HG03521 (cell line): ENCODE data around the gene ZDHHC13.

Experiments
- ATAC-seq: cut with Tn5 transposase; IDR thresholded peaks from one replicate; pipeline ENCODE4 v1.9.1; 2021; ENCODE audit warnings: mild to moderate bottlenecking, moderate library complexity; ENCODE audit not compliant: unreplicated experiment

The ZDHHC13 gene, protein sequence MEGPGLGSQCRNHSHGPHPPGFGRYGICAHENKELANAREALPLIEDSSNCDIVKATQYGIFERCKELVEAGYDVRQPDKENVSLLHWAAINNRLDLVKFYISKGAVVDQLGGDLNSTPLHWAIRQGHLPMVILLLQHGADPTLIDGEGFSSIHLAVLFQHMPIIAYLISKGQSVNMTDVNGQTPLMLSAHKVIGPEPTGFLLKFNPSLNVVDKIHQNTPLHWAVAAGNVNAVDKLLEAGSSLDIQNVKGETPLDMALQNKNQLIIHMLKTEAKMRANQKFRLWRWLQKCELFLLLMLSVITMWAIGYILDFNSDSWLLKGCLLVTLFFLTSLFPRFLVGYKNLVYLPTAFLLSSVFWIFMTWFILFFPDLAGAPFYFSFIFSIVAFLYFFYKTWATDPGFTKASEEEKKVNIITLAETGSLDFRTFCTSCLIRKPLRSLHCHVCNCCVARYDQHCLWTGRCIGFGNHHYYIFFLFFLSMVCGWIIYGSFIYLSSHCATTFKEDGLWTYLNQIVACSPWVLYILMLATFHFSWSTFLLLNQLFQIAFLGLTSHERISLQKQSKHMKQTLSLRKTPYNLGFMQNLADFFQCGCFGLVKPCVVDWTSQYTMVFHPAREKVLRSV

DNA sequence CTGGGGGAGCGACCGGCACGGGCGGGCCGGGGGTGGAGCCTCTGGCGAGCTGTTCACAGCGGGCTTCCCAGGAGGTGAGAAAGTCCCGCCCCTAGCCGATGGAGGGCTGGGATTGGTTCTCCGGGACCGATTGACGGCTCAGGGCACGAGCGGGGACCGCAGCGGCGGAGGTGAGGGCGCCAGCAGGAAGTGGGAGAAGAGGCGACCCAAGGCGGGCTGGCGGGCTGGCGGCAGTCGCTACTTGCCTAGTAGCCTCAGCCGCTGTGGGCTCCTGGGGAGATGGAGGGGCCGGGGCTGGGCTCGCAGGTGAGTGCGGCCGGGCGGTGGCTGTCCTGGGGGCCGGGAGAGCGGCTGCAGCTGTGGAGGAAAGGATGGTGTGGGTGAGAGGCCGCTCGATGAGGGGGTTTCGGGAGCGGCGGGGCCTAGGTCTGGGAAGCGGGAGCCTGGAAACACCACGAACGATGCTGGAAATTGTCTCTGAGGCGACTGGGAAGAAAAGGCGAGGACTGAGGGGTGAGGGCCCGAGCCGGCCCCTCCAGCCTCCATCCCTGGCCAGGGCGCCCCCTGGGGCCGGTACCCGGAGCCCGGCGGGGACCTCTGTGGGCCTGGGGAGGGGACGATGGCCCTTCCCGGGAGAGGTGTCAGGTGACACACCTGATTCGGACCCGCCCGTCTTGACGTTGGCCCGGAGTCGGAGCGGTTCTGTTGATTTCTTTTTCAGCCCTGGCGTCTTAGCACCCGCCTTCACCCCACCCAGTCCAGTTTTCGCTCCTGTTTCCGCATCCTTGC lies at the start of gene ZDHHC13:
ZDHHC13 (plus strand) TSS at position 198 of the 789 bp plus-strand sequence; CDS start at position 280, 82 bp downstream.
- ATAC-seq = peak; percentile 99

- ATAC-seq = peak; percentile 91
Observed at GRCh38 chr11:19071255-19071654, 45.7 kb upstream of the ZDHHC13 start.

- no peak for ATAC-seq
Observed at GRCh38 chr11:19072464-19072863, 44.5 kb upstream of the ZDHHC13 start.

GRCh38 chr11:19073454-19074415 lies 43.2 kb upstream of the ZDHHC13 start:
- ATAC-seq = no peak

- no peak for ATAC-seq
Observed at GRCh38 chr11:19075636-19076035, 41.3 kb upstream of the ZDHHC13 start.

DNA sequence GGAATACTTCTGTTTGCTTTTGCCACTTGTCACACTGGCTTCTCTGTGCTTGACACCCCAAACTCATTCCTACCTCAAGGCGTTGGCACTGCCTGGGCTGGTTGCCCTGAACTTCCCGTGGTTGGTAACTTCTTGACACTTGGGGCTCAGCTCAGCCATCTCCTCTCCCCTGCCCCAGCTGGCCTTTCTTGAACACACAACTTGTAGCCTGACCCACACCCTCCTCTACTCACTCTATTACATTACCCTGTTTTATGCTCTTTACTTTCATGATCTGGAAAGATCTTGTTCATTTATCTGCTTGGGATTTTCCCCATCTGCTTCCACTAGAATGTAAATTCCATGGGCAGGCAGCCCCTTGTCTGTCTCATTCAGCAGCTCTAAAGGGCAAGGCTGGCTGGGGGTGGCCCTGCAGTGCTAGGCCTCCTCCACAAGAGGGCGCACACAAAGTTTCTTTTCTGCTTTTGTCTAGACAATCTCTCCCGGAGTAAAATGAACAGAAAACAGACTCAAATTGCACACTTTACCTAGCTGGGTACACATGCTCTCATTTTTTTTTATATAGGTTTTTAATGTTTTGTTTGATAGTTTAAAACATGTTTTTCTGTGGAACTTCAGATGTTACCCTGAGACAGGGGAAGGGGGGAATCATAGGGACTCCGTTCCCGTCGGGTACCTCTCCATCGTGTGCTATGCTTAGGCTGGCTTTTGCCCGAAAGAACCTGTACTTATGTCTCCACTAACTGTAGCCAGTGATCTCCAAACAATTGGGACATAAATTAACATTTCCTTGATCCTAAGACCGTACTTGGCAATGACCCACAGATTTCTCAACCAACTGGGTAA lies 40.0 kb upstream of the ZDHHC13 start:
- peak; percentile 57 for ATAC-seq

DNA sequence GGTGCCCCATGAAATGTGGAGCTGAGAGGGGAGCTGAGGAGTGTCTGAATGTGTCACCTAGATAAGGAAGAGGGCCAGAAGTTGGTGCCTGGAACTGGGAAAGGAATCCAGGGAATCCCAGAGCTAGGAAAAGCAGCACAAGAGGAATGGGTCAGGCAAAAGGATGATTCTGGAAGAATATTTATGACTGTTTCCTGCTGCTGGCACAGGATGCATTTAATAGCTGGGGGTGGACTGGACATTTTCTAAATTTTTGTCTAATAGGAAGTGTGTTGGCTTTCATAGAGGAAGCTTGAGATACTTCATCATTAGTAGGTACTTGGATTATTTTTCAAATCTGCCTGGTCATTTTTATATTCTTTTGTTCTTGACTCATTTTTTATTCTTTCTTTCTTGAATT lies 39.0 kb upstream of the ZDHHC13 start:
- no peak for ATAC-seq

DNA sequence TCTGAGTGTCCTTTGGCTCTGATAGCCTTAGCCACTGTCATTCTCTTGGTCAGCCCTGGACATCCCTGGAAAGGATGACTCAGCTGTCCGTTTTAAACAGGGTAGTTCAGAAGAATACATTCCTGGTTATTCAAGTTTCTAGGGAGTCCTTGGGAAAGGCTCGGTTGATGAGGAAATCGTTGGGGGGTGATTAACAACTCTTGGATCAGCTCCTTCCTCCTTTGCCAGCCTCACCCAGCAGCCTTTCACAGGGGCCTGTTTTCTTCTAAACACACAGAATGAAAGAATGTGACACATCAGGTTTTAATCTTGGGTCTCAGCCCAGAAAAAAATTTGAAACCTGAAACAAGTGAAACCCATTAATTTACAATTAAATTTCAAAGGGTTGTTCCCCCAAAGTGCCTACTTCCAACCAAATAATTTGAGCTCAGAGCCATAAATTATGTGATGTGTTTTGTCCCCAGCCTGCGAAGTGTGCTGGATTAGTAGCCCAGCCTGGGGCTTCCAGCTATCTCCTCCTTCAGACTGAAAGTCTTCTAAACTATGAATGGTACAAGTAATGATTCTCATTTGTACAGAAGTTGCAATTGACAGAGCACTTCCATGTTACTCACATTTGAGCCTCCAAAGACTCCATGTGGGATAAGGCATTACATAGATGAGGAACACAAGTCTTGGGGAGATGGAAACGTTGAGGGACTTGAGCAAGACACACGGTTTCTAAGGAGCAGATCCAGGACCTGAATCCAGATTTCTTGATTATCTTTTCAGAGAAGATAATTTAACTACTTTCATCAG lies 37.1 kb upstream of the ZDHHC13 start:
- ATAC-seq = no peak

DNA sequence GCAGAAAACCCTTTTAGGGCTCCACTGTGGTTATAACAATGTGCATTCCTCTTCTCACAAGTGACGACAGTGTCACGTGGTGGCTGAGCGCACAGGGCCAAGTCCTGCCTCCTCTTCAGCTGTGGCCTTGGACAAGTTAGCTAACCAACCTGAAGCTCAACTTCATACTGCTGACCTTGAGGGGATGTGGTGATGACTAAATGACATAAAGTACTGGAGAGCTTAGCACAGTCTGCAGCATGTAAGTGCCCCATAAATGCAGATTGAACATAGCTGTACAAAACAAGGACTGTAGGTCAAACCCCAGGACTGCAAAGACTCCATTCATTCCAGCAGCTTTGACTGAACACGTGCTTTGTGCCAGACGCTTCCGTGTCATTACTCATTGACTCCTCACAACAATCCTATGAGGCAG lies 36.4 kb upstream of the ZDHHC13 start:
- no peak for ATAC-seq

GRCh38 chr11:19083166-19083565 lies 33.8 kb upstream of the ZDHHC13 start:
- ATAC-seq = no peak

DNA sequence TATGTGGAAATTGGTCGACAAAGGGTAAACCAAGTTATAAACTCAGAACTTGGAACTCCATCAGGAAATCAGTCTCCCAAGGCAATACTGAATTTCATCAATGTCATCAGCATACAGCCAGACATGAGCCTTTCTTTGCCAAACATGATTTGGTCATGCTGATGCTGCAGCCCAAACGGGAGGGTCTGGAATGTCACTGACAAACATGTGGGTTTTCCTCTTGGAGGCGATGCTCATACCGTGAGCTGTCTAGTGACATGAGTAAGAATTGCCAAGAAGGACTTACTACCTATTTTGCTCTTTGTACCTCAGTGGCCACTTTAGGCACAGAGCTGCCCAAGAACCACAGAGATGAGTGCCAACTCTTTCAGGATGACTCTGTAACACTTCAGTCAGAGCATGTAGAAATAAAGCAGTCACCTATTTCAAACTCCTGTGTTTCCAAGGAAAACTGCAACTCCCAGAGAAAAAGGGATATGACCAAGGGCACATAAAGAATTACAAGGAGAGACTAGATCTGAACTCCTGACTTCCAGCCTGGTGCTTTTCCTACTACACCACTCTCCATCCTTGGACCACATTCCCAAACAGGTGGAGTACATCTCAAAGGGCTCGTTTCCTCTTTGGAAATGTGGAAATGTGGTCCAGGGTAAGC lies 32.2 kb upstream of the ZDHHC13 start:
- no peak for ATAC-seq

DNA sequence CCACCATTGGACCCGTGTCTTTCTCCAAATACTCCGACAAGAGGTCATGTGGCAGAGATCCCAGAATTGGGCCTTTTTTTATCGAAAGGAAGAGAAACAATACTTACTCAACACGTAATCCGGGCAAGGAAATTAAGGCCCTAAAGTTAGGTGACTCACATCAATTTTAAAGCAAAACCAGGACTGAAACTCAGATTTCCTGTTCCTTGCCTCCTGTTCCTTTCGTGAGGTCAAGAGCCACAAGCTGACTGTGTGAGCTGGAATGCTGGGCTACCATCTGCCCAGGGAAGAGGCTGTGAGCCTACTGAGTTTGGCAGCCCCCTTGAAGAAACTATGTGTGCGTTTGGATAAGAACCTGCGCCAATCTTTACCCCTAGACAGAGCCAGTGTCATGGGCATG lies 29.3 kb upstream of the ZDHHC13 start:
- ATAC-seq = no peak

GRCh38 chr11:19088791-19089190 lies 28.2 kb upstream of the ZDHHC13 start:
- no peak for ATAC-seq

GRCh38 chr11:19089421-19089820 lies 27.5 kb upstream of the ZDHHC13 start:
- ATAC-seq = no peak

DNA sequence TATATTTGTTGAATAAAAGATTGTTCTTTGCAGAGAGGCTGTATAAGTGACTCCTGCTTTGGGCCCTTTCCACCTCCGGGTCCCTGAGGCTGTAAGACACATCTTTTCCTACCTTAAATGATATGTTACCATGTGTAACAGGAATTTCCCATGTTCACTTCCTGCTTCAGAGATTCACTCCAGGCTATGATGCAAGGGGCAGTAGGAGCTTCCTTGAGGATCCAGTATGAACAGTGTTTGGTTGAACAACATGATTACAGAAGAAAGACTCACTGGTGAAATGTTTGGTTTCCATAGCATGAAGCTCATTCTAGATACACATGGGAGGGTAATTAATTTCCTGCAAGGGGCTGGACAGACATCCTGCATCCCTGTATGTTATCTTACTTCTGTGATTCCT lies 25.6 kb upstream of the ZDHHC13 start:
- ATAC-seq = no peak

GRCh38 chr11:19092342-19092741 lies 24.6 kb upstream of the ZDHHC13 start:
- ATAC-seq = no peak

DNA sequence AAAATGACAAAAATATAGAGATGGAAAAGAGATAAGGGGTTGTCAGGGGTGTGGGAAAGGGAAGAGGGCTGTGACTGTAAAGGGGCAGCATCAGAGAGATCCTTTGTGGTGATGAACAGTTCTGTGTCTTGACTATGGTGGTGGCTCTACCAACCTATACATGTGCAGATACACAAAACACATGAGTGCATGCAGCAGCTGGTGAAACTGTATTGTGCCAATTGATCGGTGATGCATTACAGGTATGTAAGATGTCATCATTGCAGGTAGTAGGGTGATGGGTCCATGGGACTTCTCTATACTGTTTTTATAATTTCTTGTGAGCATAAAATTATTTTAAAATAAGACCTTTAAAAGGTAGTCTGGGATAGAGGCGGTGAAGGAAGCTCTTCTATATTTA lies 24.1 kb upstream of the ZDHHC13 start:
- ATAC-seq = no peak

DNA sequence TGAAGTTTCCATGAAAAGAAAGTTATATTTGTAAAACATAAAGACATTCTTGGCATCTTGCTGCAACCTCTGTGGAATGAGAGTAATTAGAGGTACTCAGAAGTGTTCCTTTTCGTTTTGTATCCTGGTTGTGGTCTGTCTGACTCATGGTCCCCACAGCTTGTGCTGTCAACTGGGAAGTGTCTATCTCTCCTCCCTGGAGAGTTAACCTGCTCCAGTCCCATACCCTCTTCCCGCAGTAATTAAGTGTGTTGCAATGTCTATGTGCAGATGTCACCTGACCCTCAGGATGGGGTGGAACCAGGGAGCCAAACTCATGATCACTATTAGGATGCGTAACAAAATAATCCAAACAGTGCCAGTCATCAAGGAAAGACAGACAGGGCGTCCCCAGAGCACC lies 23.0 kb upstream of the ZDHHC13 start:
- ATAC-seq = no peak
